Ovary (tissue), 9 donors: ENCODE results near the gene ZNF362. TPM values are rescaled to one million over a fixed set of nuclear protein-coding genes. Genes with fewer than 3 reads are reported as not detected.

Source experiments
- DNase-seq, 5 donors: peaks; one replicate each; pipeline ENCODE4 v3.0.0-alpha.2; 2019 to 2020
- H3K27ac ChIP-seq, 2 donors: fragments of 200-600 bp; one replicate each; pipeline versions ENCODE4 v1.5.1 to v1.8.0; 2019 to 2022
- H3K27me3 ChIP-seq: fragments of 200-600 bp; one replicate; pipeline ENCODE4 v1.8.0; 2022
- H3K36me3 ChIP-seq: fragments of 200-600 bp; sonication (generic); one replicate; pipeline ENCODE4 v1.5.1; 2019
- H3K4me1 ChIP-seq: one replicate; pipeline ENCODE4 v1.8.1; 2013; ENCODE audit warnings: mild to moderate bottlenecking, moderate library complexity; ENCODE audit not compliant: insufficient read depth
- H3K4me3 ChIP-seq: fragments of 200-600 bp; sonication (generic); one replicate; pipeline ENCODE4 v1.5.1; 2017
- H3K9me3 ChIP-seq, 2 donors: fragments of 200-600 bp in 1 of 2; sonication (generic) in 1 of 2; one replicate each; pipeline versions ENCODE4 v1.5.1 to v1.8.1; 2013 to 2019; ENCODE audit warnings: mild to moderate bottlenecking in 1 of 2, moderate library complexity in 1 of 2
- EP300 ChIP-seq: sonication (generic); formaldehyde crosslinking; IDR thresholded peaks from one replicate; pipeline ENCODE4 v1.6.1; 2017; ENCODE audit warnings: antibody characterized with exemption
- POLR2A ChIP-seq: fragments of 450-650 bp; IDR thresholded peaks from one replicate; pipeline ENCODE4 v1.6.1; 2017; ENCODE audit warnings: antibody characterized with exemption, mild to moderate bottlenecking, moderate library complexity
- WGBS, 3 donors: extraction: QIAGEN DNeasy Blood & Tissue Kit in 1 of 3; methylation state at CpG; one replicate each; pipeline versions ENCODE4 v1.1.5 to v1.1.7; 2013 to 2017; 5-methylcytosine and 5-hydroxymethylcytosine counted together
- intact Hi-C, 4 donors: fragments of 100-400 bp; cut with DNase I; formaldehyde crosslinking; loops; one replicate each; pipeline versions ENCODE4 v1.11.0 to v1.15.1; 2022 to 2023
- polyA plus RNA-seq, 2 donors: library from polyadenylated mRNA; stranded (reverse); fragments of 200-250 nt in 1 of 2; fragments of 350-450 nt in 1 of 2; fragmentation: Illumina TruSeq in 1 of 2; extraction: RNeasy Lipid Tissue Mini Kit (QIAGEN cat#74804) in 1 of 2; gene quantifications; one replicate each; pipeline ENCODE4 v1.2.3, GENCODE V29; 2013 to 2014
- total RNA-seq, 7 donors: library from RNA; depleted of rRNA in 2 of 7; stranded (reverse); fragments of >200 nt in 2 of 7; fragmentation: NEBNext Ultra II Directional in 3 of 7; extraction: Animal tissue kit (Norgen Biotek cat#: 25700) in 3 of 7; gene quantifications; one replicate each; pipeline versions ENCODE4 v1.1.0 to v1.2.4, GENCODE V29; 2016 to 2023
- TF ChIP-seq, protein P1 (sequence below), 3 donors: fragments of 450-650 bp in 2 of 3; fragments of 200-600 bp in 1 of 3; IDR thresholded peaks; one replicate each; pipeline versions ENCODE4 v1.5.1 to v1.8.0; 2016 to 2022; ENCODE audit warnings: antibody characterized with exemption in 3 of 3, mild to moderate bottlenecking in 1 of 3
- donor health status: DM: no; HTN: no; CAD: no; lungs with moderate emphysema.
- donor health status: DM: no; HTN: no; CAD: no.
- donor health status: Bipolar disorder and iron deficiency.
- donor health status: DM: yes; HTN: yes; CAD: no.
- donor health status: DM: no; HTN: no; CAD: no.
- donor health status: DM: yes; HTN: yes; CAD: no.

ZNF362 gene
- total and polyA plus RNA-seq, 9 donors, result 8.2 to 52.6 (median 32.7) TPM

DNA sequence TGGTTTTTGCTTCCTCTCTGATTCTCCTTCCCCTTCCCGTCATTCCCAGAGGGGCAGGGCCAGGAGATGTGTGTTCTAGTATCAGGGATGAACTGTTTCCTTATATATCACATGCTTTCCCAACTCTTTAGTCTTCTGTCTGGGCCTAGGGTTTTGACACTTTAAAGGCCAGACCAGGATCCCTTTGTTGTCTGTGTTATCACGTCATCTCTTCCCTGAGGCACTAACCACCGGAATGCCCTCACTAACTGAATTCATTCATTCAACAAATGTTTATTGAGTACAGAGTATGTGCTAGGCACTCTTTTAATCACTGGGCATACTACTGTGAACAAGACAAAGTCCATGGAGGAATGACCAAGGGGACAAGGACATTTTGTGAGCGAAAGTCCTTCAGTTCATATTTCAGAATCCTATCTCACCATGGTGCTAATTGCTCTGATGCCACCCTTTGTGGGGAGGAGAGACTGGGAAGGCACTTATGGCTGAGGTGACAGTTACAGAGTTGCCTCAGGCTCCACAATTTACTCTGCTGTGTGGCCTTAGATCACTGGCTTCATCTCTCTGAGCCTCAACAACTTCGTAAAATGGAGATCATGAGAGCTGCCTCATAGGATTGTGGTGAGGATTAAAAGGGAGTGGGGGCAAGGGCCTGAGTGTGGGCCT, 12.0 kb upstream of the ZNF362 start:
- no peak for DNase-seq
- 75 to 83% (median 77%) methylated on average over 5 of the region's 5 CpGs for WGBS, 3 donors
- TF ChIP-seq EP300, result no peak
- TF ChIP-seq, protein P1, sequence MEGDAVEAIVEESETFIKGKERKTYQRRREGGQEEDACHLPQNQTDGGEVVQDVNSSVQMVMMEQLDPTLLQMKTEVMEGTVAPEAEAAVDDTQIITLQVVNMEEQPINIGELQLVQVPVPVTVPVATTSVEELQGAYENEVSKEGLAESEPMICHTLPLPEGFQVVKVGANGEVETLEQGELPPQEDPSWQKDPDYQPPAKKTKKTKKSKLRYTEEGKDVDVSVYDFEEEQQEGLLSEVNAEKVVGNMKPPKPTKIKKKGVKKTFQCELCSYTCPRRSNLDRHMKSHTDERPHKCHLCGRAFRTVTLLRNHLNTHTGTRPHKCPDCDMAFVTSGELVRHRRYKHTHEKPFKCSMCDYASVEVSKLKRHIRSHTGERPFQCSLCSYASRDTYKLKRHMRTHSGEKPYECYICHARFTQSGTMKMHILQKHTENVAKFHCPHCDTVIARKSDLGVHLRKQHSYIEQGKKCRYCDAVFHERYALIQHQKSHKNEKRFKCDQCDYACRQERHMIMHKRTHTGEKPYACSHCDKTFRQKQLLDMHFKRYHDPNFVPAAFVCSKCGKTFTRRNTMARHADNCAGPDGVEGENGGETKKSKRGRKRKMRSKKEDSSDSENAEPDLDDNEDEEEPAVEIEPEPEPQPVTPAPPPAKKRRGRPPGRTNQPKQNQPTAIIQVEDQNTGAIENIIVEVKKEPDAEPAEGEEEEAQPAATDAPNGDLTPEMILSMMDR (IDR thresholded peaks at IDR 0.05), result no peak
- Histone ChIP-seq H3K4me3 (no peak overlapping the region), H3K27me3 (no peaks in the 10 kb centered on the region), H3K4me1 (no peaks in the 10 kb centered on the region), H3K27ac (no peak overlapping the region), H3K36me3 (no peaks in the 10 kb centered on the region), H3K9me3 (no peaks in the 10 kb centered on the region)
- intact Hi-C loops, result no loop called here

DNA sequence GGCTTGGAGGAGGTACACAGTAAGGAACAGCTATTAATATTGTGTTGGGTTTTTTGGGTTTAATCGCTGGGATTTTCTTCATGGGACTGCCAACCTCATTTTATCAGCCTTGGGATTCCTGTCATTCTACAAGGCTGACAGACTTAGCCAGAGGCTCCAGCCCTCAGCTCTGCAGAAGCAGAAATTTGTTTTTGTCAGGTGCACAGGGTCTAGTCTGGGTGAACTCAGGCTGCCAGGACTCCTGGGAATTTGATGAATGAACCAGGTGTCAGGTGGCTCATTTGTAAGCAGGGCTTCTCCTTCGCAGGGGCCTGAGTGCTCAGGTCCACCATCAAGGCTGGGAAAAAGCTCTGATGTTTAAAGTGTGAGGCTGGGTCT, 11.5 kb upstream of the ZNF362 start:
- TF ChIP-seq, protein P1 (IDR thresholded peaks at IDR 0.05), result no peak
- no peak for TF ChIP-seq EP300
- TF ChIP-seq POLR2A, result no peak
- Histone ChIP-seq H3K4me1 (no peaks in the 10 kb centered on the region), H3K9me3 (no peaks in the 10 kb centered on the region), H3K36me3 (no peaks in the 10 kb centered on the region), H3K27ac (no peak overlapping the region), H3K27me3 (no peaks in the 10 kb centered on the region), H3K4me3 (no peak overlapping the region)
- 87 to 95% (median 93%) methylated on average over 2 of the region's 2 CpGs for WGBS, 3 donors
- intact Hi-C loops, result no loop called here
- no peak for DNase-seq

DNA sequence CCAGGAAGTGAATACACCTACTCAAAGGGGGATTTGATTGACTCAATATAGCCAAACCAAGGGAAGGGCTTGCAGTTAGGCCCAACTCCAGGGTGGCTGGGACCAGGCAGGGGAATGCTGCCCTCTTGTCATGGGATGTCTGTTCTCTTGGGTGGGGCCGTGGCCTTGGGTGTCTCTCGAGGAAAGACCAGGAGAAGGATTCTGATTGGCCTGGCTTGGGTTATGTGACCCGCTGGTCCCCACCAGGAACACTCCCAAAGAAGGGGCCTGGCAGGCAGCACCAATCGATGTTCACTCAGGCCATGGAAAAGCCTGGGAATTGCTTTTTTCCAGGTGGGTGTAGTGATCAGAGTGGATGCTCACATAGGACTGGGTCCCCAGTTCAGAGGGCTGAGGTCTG, 10.1 kb upstream of the ZNF362 start:
- TF ChIP-seq EP300 (no peak), POLR2A (no peak)
- TF ChIP-seq, protein P1 (IDR thresholded peaks at IDR 0.05), result no peak
- Histone ChIP-seq H3K4me3 (no peak overlapping the region), H3K9me3 (no peaks in the 10 kb centered on the region), H3K27me3 (no peaks in the 10 kb centered on the region), H3K36me3 (no peaks in the 10 kb centered on the region), H3K4me1 (no peaks in the 10 kb centered on the region), H3K27ac (no peak overlapping the region)
- WGBS, 3 donors, result 63 to 96% (median 77%) methylated on average over 3 to 4 of the region's 4 CpGs
- intact Hi-C loops, result no loop called here
- no peak for DNase-seq

DNA sequence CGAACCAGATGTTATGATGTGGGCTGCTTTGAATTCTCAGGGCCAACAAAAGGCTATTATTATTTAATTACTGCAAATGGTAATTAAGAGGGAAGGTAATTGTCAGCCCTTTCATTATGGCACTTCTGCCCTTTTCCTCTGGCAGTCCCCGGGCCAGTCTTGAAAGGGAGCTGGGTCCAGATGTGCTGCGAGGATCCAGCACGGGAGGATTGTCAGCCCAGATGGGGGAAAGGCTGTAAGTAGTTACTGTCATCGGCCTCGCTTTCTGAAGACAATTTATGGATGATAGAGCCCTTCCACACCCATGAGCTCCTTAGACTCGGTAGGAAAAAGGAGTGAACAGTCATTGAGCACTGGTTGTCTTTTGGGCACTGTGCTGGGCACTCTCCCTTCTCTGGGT, 8.7 kb upstream of the ZNF362 start:
- Histone ChIP-seq H3K27ac (no peak overlapping the region), H3K27me3 (no peaks in the 10 kb centered on the region), H3K9me3 (no peaks in the 10 kb centered on the region), H3K4me3 (no peak overlapping the region), H3K36me3 (no peaks in the 10 kb centered on the region), H3K4me1 (no peaks in the 10 kb centered on the region)
- TF ChIP-seq, protein P1 (IDR thresholded peaks at IDR 0.05), result no peak
- TF ChIP-seq POLR2A (no peak), EP300 (no peak)
- WGBS, 3 donors, result 57 to 68% (median 66%) methylated on average over 7 of the region's 7 CpGs
- no peak for DNase-seq
- intact Hi-C loops, result no loop called here
